ENCODE data around the gene TCP11. TPM values are rescaled to one million over a fixed set of nuclear protein-coding genes. Genes with fewer than 3 reads are reported as not detected.

The TCP11 gene
- total RNA-seq, 4 donors from 2014 or later: 1.8 TPM; not detected in 3

DNA sequence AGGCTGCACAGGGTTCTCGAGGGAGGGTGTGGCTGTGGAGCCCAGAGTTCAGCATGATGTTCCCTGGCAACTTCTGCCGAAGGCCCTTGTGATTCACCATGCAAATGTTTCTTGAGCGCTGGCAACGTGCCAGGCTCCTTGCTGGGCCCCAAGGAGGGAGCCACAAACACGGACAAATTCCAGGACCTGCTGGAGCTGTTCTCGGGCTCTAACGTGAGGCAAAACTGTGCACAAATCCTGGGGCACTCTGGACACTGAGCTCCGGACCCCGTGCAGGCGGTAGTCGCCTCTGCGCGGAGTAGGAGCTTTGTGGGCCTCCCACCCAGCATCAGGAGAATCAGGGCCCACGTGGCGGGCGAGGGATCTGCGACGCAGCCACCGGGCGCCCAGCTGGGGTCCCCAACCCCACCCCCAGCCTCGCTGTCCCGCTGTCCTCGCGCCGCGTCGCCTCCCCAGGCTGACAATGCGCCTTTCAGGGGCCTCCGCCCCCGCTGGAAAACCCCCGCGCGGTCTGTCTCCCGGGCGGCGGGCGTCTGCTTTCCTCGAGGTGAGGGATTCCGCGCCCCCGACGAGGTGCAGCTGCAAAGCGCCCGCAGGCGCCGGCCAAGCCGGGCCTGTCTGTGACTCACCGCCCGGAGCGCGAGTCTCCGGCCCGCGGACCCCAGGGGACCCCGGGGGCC is 40.9 kb upstream of the TCP11 start:
- Histone ChIP-seq H3K27ac (no peak overlapping the region), H3K9me3 (no peaks in the 10 kb centered on the region), H3K4me1 (peaks cover 0 to 6% of the 10 kb centered on the region in 2 donors), H3K36me3 (no peaks in the 10 kb centered on the region), H3K27me3 (no peaks in the 10 kb centered on the region), H3K4me3 (no peak overlapping the region)
- TF ChIP-seq POLR2A (IDR thresholded peaks at IDR 0.05): no peak
- TF ChIP-seq, protein P1, sequence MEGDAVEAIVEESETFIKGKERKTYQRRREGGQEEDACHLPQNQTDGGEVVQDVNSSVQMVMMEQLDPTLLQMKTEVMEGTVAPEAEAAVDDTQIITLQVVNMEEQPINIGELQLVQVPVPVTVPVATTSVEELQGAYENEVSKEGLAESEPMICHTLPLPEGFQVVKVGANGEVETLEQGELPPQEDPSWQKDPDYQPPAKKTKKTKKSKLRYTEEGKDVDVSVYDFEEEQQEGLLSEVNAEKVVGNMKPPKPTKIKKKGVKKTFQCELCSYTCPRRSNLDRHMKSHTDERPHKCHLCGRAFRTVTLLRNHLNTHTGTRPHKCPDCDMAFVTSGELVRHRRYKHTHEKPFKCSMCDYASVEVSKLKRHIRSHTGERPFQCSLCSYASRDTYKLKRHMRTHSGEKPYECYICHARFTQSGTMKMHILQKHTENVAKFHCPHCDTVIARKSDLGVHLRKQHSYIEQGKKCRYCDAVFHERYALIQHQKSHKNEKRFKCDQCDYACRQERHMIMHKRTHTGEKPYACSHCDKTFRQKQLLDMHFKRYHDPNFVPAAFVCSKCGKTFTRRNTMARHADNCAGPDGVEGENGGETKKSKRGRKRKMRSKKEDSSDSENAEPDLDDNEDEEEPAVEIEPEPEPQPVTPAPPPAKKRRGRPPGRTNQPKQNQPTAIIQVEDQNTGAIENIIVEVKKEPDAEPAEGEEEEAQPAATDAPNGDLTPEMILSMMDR (IDR thresholded peaks at IDR 0.05): no peak
- peak; percentile 19 to 31 for DNase-seq
- intact Hi-C loops (cut with DNase I; ENCODE audit: low total_unique reads): no loop called here

DNA sequence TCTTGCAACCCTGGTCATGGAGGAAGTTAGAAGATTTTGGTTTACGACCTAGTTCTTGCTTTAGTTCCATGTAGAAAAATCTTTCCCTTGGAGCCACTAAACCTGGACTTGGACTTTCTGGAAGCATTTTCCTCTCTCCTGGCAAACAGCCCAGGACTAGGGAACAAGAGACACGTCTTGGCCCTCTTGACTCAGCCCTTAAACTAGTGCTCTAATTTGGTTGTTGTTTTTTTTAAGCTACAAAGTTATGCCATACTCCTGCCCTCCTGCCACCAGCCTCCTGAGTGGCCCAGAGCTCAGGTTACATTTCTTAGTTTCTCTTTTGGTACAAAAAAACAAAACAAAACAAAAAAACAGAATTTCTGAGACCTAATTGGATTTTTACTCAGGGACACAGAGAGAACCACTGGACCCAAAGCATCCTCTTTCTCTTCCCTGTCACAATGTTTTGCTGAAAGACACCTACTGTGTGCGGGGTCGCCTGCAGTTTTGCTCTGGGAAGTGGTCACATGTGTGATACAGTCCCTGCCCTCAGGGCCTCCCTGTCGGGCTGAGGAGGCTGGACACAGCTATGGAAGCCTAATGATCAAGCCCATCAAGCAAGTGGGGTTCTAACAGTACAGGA is 40.3 kb upstream of the TCP11 start:
- no peaks in the 10 kb centered on the region for H3K27me3 ChIP-seq
- H3K36me3 ChIP-seq: no peaks in the 10 kb centered on the region
- H3K9me3 ChIP-seq: no peaks in the 10 kb centered on the region
- no peak overlapping the region for H3K27ac ChIP-seq
- intact Hi-C loops (cut with DNase I; ENCODE audit: low total_unique reads): no loop called here
- H3K4me3 ChIP-seq: no peak overlapping the region
- H3K4me1 ChIP-seq: peaks cover 0 to 6% of the 10 kb centered on the region in 2 donors
- DNase-seq: no peak
- TF ChIP-seq POLR2A (IDR thresholded peaks at IDR 0.05): no peak
- TF ChIP-seq, protein P1 (IDR thresholded peaks at IDR 0.05): no peak

DNA sequence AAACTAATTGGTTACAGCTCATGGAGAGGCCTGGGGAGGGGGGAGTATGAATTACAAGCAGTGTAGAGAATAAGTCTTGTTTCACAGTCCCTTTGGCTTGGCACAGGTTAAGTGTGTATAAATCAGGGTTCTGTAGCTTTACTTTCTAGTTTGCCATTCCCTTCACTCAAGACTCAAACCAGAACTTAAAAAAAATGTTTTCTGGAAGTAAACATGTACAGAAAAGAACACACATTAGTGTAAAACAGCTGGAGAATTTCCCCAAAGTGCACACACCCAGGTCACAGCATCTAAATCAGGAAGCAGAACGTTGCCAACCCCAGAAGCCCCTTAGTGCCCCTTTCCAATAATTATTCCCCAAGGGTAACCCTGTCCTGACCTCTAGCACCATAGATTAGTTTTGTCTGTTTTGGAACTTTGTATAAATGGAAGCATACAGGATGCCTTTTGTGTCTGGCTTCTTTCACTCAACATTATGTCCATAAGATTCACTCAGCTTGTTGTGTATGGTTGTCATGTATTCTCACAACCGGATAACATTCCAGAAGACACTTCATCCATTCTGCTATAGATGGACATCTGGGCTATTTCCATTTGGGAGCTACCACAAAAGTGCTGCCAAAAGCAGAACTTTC is 38.9 kb upstream of the TCP11 start:
- H3K27ac ChIP-seq: no peak overlapping the region
- no peaks in the 10 kb centered on the region for H3K27me3 ChIP-seq
- no peak overlapping the region for H3K4me3 ChIP-seq
- intact Hi-C loops (cut with DNase I; ENCODE audit: low total_unique reads): no loop called here
- H3K36me3 ChIP-seq: no peaks in the 10 kb centered on the region
- peaks cover 0 to 6% of the 10 kb centered on the region in 2 donors for H3K4me1 ChIP-seq
- no peaks in the 10 kb centered on the region for H3K9me3 ChIP-seq
- DNase-seq: no peak
- TF ChIP-seq, protein P1 (IDR thresholded peaks at IDR 0.05): no peak
- no peak for TF ChIP-seq POLR2A (IDR thresholded peaks at IDR 0.05)

DNA sequence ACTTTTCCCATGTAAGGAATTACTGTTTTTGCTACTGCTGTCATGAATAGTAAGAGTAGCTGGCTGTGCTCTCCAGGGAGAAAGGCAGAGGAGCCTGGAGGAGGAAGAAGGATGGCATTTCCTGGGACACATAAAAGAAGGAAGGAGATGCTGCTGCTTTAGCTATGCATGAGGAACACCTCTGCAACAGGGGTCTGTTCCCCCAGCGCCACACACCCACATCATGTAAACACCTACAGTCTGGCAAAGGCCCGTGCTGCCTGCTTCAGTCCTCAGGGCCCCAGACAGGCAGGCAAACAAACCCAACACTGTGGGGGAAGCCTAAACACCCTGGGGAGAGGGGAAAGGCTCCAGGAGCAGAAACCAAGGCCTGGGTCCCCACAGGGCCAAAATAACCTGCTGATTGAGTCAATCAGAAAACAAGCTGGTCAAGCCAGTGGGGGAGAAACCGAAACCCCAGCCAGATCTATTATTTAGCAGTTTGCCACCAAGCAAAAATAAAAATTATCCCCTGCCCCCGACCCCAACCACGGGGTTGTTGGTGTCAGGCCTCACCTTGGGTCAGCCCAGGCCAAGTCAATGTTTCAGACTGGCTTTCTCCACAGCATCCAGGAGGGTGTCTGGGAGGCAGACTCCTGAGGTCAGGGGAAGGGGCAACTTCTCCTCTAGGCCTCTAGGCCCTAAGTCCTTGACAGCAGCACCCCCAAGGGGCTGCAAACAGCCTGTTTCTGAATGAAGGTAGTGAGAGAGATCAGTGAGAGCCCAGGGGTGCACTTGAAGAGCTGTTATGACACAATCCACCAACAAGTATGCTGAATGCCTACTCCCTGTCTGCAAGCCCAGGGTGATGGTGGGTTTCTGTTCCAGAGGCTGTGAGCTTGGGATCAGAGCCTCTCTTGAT is 38.0 kb upstream of the TCP11 start:
- TF ChIP-seq, protein P1 (IDR thresholded peaks at IDR 0.05): no peak
- no peak for TF ChIP-seq POLR2A (IDR thresholded peaks at IDR 0.05)

More for the DNA sequence above, 38.0 kb upstream of the TCP11 start:
- no peak overlapping the region for H3K27ac ChIP-seq
- H3K4me3 ChIP-seq: no peak overlapping the region
- H3K27me3 ChIP-seq: no peaks in the 10 kb centered on the region
- H3K36me3 ChIP-seq: no peaks in the 10 kb centered on the region
- peaks cover 0 to 6% of the 10 kb centered on the region in 2 donors for H3K4me1 ChIP-seq
- DNase-seq: no peak
- intact Hi-C loops (cut with DNase I; ENCODE audit: low total_unique reads): no loop called here
- H3K9me3 ChIP-seq: no peaks in the 10 kb centered on the region
